Measurements from ENCODE around the gene OR13C8.

DNA sequence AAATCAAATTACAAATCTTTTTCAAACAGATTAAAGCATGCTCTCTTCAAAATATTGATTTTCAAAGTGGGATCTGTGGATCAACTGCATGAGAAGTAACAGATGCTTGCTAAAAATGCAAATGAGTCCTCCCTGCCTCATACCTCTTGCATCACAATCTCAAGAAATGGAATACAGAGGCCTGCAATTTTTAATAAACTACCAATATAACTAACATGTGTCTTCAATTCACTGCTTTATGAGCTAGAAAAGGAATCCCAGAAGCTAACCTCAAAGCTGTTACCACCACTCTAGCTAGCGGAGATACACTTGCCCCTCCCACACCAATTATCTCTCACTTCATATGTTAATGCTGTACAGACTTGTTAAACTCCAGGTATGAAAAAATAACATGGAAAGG, 20.7 kb downstream of the OR13C8 start:
- TF ChIP-seq, protein P1, sequence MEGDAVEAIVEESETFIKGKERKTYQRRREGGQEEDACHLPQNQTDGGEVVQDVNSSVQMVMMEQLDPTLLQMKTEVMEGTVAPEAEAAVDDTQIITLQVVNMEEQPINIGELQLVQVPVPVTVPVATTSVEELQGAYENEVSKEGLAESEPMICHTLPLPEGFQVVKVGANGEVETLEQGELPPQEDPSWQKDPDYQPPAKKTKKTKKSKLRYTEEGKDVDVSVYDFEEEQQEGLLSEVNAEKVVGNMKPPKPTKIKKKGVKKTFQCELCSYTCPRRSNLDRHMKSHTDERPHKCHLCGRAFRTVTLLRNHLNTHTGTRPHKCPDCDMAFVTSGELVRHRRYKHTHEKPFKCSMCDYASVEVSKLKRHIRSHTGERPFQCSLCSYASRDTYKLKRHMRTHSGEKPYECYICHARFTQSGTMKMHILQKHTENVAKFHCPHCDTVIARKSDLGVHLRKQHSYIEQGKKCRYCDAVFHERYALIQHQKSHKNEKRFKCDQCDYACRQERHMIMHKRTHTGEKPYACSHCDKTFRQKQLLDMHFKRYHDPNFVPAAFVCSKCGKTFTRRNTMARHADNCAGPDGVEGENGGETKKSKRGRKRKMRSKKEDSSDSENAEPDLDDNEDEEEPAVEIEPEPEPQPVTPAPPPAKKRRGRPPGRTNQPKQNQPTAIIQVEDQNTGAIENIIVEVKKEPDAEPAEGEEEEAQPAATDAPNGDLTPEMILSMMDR (IDR thresholded peaks at IDR 0.05; ENCODE audit: low read depth, low read length, missing input control): no peak
- TF ChIP-seq, protein P2, sequence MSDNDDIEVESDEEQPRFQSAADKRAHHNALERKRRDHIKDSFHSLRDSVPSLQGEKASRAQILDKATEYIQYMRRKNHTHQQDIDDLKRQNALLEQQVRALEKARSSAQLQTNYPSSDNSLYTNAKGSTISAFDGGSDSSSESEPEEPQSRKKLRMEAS (IDR thresholded peaks at IDR 0.05): no peak
- TF ChIP-seq, protein P3, sequence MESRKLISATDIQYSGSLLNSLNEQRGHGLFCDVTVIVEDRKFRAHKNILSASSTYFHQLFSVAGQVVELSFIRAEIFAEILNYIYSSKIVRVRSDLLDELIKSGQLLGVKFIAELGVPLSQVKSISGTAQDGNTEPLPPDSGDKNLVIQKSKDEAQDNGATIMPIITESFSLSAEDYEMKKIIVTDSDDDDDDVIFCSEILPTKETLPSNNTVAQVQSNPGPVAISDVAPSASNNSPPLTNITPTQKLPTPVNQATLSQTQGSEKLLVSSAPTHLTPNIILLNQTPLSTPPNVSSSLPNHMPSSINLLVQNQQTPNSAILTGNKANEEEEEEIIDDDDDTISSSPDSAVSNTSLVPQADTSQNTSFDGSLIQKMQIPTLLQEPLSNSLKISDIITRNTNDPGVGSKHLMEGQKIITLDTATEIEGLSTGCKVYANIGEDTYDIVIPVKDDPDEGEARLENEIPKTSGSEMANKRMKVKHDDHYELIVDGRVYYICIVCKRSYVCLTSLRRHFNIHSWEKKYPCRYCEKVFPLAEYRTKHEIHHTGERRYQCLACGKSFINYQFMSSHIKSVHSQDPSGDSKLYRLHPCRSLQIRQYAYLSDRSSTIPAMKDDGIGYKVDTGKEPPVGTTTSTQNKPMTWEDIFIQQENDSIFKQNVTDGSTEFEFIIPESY (IDR thresholded peaks at IDR 0.05): no peak
- TF ChIP-seq, protein P4, sequence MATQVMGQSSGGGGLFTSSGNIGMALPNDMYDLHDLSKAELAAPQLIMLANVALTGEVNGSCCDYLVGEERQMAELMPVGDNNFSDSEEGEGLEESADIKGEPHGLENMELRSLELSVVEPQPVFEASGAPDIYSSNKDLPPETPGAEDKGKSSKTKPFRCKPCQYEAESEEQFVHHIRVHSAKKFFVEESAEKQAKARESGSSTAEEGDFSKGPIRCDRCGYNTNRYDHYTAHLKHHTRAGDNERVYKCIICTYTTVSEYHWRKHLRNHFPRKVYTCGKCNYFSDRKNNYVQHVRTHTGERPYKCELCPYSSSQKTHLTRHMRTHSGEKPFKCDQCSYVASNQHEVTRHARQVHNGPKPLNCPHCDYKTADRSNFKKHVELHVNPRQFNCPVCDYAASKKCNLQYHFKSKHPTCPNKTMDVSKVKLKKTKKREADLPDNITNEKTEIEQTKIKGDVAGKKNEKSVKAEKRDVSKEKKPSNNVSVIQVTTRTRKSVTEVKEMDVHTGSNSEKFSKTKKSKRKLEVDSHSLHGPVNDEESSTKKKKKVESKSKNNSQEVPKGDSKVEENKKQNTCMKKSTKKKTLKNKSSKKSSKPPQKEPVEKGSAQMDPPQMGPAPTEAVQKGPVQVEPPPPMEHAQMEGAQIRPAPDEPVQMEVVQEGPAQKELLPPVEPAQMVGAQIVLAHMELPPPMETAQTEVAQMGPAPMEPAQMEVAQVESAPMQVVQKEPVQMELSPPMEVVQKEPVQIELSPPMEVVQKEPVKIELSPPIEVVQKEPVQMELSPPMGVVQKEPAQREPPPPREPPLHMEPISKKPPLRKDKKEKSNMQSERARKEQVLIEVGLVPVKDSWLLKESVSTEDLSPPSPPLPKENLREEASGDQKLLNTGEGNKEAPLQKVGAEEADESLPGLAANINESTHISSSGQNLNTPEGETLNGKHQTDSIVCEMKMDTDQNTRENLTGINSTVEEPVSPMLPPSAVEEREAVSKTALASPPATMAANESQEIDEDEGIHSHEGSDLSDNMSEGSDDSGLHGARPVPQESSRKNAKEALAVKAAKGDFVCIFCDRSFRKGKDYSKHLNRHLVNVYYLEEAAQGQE (IDR thresholded peaks at IDR 0.05): no peak
- TF ChIP-seq TAF1 (conservative IDR thresholded peaks at IDR 0.05): no peak
- TF ChIP-seq RAD21 (IDR thresholded peaks at IDR 0.05): no peak
- TF ChIP-seq GABPA (IDR thresholded peaks at IDR 0.05 in 1 of 2, conservative IDR thresholded peaks at IDR 0.05 in 1 of 2): no peak
- no peak for TF ChIP-seq YY1 (IDR thresholded peaks at IDR 0.05)
- no peak for TF ChIP-seq NR2F2 (IDR thresholded peaks at IDR 0.05)
